Fibroblast of peridontal ligament (primary cell): ENCODE measurements around the gene SLC16A11.
A peak's percentile ranks its signal among the peaks of the same experiment; 100 is the strongest.
"Not testable (repeated sequence)": the region's sequence is repeated elsewhere in the genome, so short reads cannot be mapped to it uniquely, and the experiment has no call there.

Experiments used
- DNase-seq: peaks from one replicate; pipeline ENCODE4 v3.0.0-alpha.2; 2010; ENCODE audit errors: extremely low read depth

Gene SLC16A11

GRCh38 chr17:7005716-7006115 is 38.2 kb downstream of the SLC16A11 start:
- no peak for DNase-seq

GRCh38 chr17:7004398-7005253 is 39.3 kb downstream of the SLC16A11 start:
- peak; percentile 72 for DNase-seq

GRCh38 chr17:7003745-7004144 is 40.1 kb downstream of the SLC16A11 start:
- DNase-seq = no peak

GRCh38 chr17:7002288-7003047 is 41.4 kb downstream of the SLC16A11 start:
- DNase-seq = no peak

DNA sequence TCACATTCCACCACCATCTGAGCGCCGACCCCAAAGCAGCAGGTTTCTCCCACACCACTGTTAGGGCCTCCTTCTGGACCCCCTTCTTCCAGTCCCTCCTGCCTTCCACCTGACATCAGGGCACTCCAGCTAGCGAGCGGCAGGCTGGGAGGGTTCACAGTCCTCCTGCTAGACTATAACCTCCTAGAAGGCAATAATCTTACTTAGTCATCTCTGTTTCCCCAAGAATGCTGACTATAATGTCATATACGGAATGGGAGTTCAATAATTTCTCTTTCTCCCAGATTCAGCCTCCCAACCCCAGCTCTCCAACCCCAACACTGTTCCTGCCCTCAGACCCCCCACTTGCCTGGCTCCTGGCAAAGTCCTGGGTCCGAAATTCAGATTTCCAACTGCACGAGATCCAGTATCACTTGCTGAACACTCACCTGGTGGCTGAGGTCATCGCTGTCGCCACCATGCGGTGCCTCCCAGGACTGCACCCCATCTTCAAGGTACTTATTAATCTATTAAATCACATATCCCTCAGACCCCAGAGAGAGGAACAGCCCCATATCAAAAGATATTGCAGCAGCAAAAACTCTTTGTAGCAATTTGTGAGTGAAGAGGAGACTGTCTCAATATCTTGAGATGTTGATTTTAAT is 42.5 kb downstream of the SLC16A11 start:
- peak; percentile 20 for DNase-seq

- no peak for DNase-seq
Measured at GRCh38 chr17:6998855-6999508, 44.9 kb downstream of the SLC16A11 start.

DNA sequence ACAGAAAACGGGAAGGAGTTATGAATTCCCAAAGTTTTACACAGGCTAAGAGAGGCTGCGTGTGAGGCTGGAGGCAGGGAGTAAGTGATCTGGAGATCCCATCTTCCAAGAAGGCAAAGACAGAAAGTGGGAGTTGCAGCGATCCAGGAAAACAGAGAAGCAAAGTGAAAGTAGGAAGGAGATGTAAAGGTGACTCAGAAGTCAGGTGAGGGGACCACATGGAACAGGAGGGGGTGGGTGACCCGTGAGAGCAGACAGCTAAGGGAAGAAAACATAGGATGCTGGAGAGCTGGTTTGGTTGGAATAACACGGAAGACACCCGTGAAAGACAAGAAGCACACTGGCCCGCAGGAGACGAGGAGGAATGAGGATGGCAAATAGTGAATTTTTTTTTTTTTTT is 46.7 kb downstream of the SLC16A11 start:
- no peak for DNase-seq

- no peak for DNase-seq
Measured at GRCh38 chr17:6996256-6997011, 47.5 kb downstream of the SLC16A11 start.

DNA sequence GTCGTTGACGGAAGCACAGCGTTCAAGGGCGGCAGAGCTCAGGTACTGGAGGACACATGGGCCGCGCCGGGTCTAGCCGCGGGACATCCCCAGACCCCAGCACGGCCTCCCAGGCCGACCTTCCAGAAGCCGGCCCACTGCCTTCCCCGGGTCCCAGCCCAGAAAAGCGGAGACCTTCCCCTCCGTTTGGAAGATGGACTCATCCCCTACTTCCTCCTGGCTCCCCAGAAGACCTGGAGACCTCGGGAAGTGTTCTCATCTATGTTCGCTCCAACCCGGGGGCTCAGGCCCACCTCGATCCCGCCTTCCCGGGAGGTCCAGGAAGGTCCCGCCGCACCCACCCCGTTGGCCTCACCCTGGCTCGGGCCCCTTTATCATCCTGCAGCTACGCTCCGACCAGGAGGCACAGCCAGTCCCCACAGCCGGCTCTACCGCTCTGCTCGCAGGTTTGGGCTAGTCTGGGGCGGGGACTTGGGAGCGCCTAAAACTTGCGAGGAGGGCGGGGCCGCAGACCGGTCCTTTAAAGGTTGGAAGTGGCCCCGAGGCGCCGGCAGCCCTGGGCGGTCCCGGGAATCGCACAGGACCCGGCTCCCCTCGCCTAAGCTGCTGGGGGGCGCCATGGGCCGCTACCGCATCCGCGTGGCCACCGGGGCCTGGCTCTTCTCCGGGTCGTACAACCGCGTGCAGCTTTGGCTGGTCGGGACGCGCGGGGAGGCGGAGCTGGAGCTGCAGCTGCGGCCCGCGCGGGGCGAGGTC is 48.2 kb downstream of the SLC16A11 start, which contains the start of gene ALOX12:
TSS of gene ALOX12 (plus strand) at position 550 of the 756 bp plus-strand sequence. CDS start at position 619, 69 bp downstream.
- DNase-seq = no peak

DNA sequence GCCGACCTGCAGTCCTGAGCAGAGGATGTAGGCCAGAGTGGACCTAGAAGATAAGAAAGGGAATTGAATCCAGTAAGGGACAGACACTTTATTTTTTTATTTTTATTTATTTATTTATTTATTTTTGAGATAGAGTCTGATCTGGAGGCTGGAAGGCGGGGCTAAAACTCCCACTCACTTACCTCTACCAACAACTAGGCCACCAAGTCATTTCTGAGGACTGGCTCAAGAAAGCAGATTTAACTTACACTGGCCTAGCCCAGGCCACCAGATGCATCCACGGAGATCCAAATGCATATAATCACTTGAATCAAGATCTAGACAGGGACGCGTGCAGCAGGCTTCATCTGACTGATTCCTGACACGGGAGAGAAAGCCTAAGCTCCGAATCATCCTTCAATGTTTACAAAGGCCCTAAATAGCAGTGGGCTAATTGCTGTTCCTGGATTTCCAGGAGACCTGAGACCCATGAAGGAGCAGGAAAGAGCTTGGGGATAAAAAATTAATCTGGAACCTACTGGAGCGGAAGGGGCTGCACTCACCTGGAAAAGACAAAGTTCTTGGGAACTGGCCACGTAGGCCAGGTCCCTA is 49.1 kb downstream of the SLC16A11 start:
- peak; percentile 18 for DNase-seq

GRCh38 chr17:6994118-6994598 is 49.7 kb downstream of the SLC16A11 start:
- DNase-seq = no peak

DNA sequence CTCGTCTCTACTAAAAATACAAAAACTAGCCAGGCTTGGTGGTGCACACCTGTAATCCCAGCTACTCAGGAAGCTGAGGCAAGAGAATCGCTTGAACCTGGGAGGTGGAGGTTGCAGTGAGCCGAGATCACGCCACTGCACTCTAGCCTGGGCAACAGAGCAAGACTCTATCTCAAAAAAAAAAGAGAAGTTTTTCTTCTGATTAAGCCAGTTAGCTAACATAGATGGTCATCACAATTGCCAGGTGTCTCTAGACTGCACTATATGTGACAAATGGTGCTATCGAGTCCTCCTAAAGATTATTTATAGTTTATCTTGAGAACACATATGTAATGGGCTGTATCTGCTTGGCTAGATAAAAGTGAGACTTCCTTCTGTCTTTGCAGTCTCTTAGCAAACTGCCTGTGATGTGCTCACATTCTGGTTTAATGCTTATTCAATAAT is 50.3 kb downstream of the SLC16A11 start:
- not testable (repeated sequence) for DNase-seq
